HFF-Myc (cell line): Measurements from ENCODE around the gene EDEM3.
"Not testable (repeated sequence)": the region's sequence is repeated elsewhere in the genome, so short reads cannot be mapped to it uniquely, and the experiment has no call there.

Source experiments
- DNase-seq: peaks from one replicate; pipeline ENCODE4 v3.0.0-alpha.2; 2011; ENCODE audit warnings: low read depth; ENCODE audit errors: extremely low read depth
- H3K4me3 ChIP-seq: replicated peaks from 2 replicates; pipeline ENCODE4 v1.5.1; 2011; ENCODE audit warnings: low read depth, mild to moderate bottlenecking, control low read depth, low read length
- CTCF ChIP-seq: IDR thresholded peaks from 2 replicates; pipeline ENCODE4 v1.5.1; 2012; ENCODE audit warnings: mild to moderate bottlenecking, low read depth, low read length, control low read depth; ENCODE audit errors: missing control alignments

The EDEM3 gene

GRCh38 chr1:184785529-184785928 lies 30.9 kb upstream of the EDEM3 start:
- H3K4me3 ChIP-seq = no peak overlapping the region
- no peak for TF ChIP-seq CTCF
- DNase-seq = no peak

- DNase-seq, H3K4me3 ChIP-seq: not testable (repeated sequence)
These were observed 29.1 kb upstream of the EDEM3 start for GRCh38 chr1:184783723-184784122.

- TF ChIP-seq CTCF = no peak
- no peak for DNase-seq
- H3K4me3 ChIP-seq = no peak overlapping the region
These were observed 27.3 kb upstream of the EDEM3 start for GRCh38 chr1:184781941-184782340.

GRCh38 chr1:184775885-184776284 lies 21.2 kb upstream of the EDEM3 start:
- H3K4me3 ChIP-seq = no peak overlapping the region
- TF ChIP-seq CTCF = no peak
- no peak for DNase-seq

- DNase-seq = no peak
- no peak for TF ChIP-seq CTCF
- no peak overlapping the region for H3K4me3 ChIP-seq
These were observed 20.7 kb upstream of the EDEM3 start for GRCh38 chr1:184775329-184775728.

GRCh38 chr1:184773762-184774320 lies 19.2 kb upstream of the EDEM3 start:
- no peak overlapping the region for H3K4me3 ChIP-seq
- no peak for TF ChIP-seq CTCF
- no peak for DNase-seq

GRCh38 chr1:184771190-184771691 lies 16.6 kb upstream of the EDEM3 start:
- H3K4me3 ChIP-seq = no peak overlapping the region
- DNase-seq = no peak

More at GRCh38 chr1:184771190-184771691, 16.6 kb upstream of the EDEM3 start:
- no peak for TF ChIP-seq CTCF
